H9 (cell line): ENCODE data around the gene ADGRG4. TPM values are rescaled to one million over a fixed set of nuclear protein-coding genes. Genes with fewer than 3 reads are reported as not detected.

Experiments used
- DNase-seq: peaks from one replicate; pipeline ENCODE4 v3.0.0-alpha.2; 2017
- H2AFZ ChIP-seq: one replicate; pipeline ENCODE4 v1.6.1; 2013; ENCODE audit warnings: mild to moderate bottlenecking, low read length, control low read depth, moderate library complexity
- H2AK5ac ChIP-seq: 2 replicates; pipeline ENCODE4 v1.6.1; 2013; ENCODE audit warnings: low read length, control low read depth, mixed read lengths; ENCODE audit not compliant: insufficient read length
- H2BK120ac ChIP-seq: one replicate; pipeline ENCODE4 v1.6.1; 2013; ENCODE audit warnings: low read depth, mild to moderate bottlenecking, low read length, control low read depth, inconsistent platforms; ENCODE audit not compliant: poor library complexity, severe bottlenecking
- H2BK12ac ChIP-seq: 2 replicates; pipeline ENCODE4 v1.6.1; 2013; ENCODE audit warnings: low read length, control low read depth, mixed read lengths, low read depth; ENCODE audit not compliant: insufficient read length
- H2BK15ac ChIP-seq: 2 replicates; pipeline ENCODE4 v1.6.1; 2013; ENCODE audit warnings: low read depth, low read length, control low read depth
- H2BK20ac ChIP-seq: one replicate; pipeline ENCODE4 v1.6.1; 2013; ENCODE audit warnings: low read depth, mild to moderate bottlenecking, low read length, control low read depth, inconsistent platforms; ENCODE audit not compliant: poor library complexity, severe bottlenecking
- H2BK5ac ChIP-seq: 2 replicates; pipeline ENCODE4 v1.6.1; 2013; ENCODE audit warnings: low read length, control low read depth, mixed read lengths; ENCODE audit not compliant: insufficient read length
- H3K14ac ChIP-seq: 2 replicates; pipeline ENCODE4 v1.6.1; 2013; ENCODE audit warnings: low read length, control low read depth; ENCODE audit not compliant: insufficient read depth
- H3K18ac ChIP-seq: 2 replicates; pipeline ENCODE4 v1.6.1; 2013; ENCODE audit warnings: low read depth, mild to moderate bottlenecking, mixed read lengths, low read length, control low read depth; ENCODE audit not compliant: insufficient read length
- H3K23ac ChIP-seq: 2 replicates; pipeline ENCODE4 v1.6.1; 2013; ENCODE audit warnings: low read length, control low read depth, mixed read lengths, low read depth; ENCODE audit not compliant: insufficient read length
- H3K23me2 ChIP-seq: 2 replicates; pipeline ENCODE4 v1.6.1; 2013; ENCODE audit warnings: low read depth, mild to moderate bottlenecking, mixed read lengths, low read length, control low read depth; ENCODE audit not compliant: insufficient read length, poor library complexity, severe bottlenecking
- H3K27ac ChIP-seq: 2 replicates; pipeline ENCODE4 v1.5.1; 2013; ENCODE audit warnings: low read length, control low read depth, mixed read lengths, low read depth; ENCODE audit not compliant: insufficient read length
- H3K27me3 ChIP-seq: 2 replicates; pipeline ENCODE4 v1.6.1; 2013; ENCODE audit warnings: low read length, control low read depth, inconsistent platforms; ENCODE audit not compliant: insufficient read depth
- H3K4ac ChIP-seq: 2 replicates; pipeline ENCODE4 v1.6.1; 2013; ENCODE audit warnings: low read depth, mild to moderate bottlenecking, control low read depth, inconsistent platforms, low read length, moderate library complexity
- H3K4me1 ChIP-seq: 2 replicates; pipeline ENCODE4 v1.6.1; 2013; ENCODE audit warnings: low read length, control low read depth, inconsistent platforms; ENCODE audit not compliant: insufficient read depth
- H3K4me2 ChIP-seq: 2 replicates; pipeline ENCODE4 v1.6.1; 2013; ENCODE audit warnings: low read length, control low read depth, mixed read lengths; ENCODE audit not compliant: insufficient read length, insufficient read depth
- H3K56ac ChIP-seq: 2 replicates; pipeline ENCODE4 v1.6.1; 2013; ENCODE audit warnings: low read depth, mild to moderate bottlenecking, mixed read lengths, low read length, control low read depth; ENCODE audit not compliant: insufficient read length
- H3K79me1 ChIP-seq: 2 replicates; pipeline ENCODE4 v1.6.1; 2013; ENCODE audit warnings: low read depth, mild to moderate bottlenecking, moderate library complexity, low read length, control low read depth, inconsistent platforms; ENCODE audit not compliant: insufficient read depth, poor library complexity, severe bottlenecking
- H3K79me2 ChIP-seq: 2 replicates; pipeline ENCODE4 v1.6.1; 2013; ENCODE audit warnings: low read length, control low read depth, inconsistent platforms; ENCODE audit not compliant: insufficient read depth
- H3K9ac ChIP-seq: 2 replicates; pipeline ENCODE4 v1.6.1; 2013; ENCODE audit warnings: low read length, control low read depth, mixed read lengths; ENCODE audit not compliant: insufficient read length; ENCODE audit errors: extremely low read depth
- H3K9me3 ChIP-seq: one replicate; pipeline ENCODE4 v1.6.1; 2013; ENCODE audit warnings: low read depth, low read length, inconsistent platforms; ENCODE audit not compliant: control insufficient read depth
- H3T11ph ChIP-seq: one replicate; pipeline ENCODE4 v1.6.1; 2013; ENCODE audit warnings: mild to moderate bottlenecking, low read length, control low read depth, inconsistent platforms
- H4K20me1 ChIP-seq: one replicate; pipeline ENCODE4 v1.6.1; 2013; ENCODE audit not compliant: control insufficient read depth, insufficient read length, insufficient read depth
- H4K5ac ChIP-seq: 2 replicates; pipeline ENCODE4 v1.6.1; 2013; ENCODE audit warnings: low read depth, mild to moderate bottlenecking, mixed read lengths, low read length, control low read depth; ENCODE audit not compliant: insufficient read length
- H4K8ac ChIP-seq: replicated peaks from 2 replicates; pipeline ENCODE4 v1.6.1; 2013; ENCODE audit warnings: low read length, control low read depth, mixed read lengths, low read depth; ENCODE audit not compliant: insufficient read length
- H4K91ac ChIP-seq: 2 replicates; pipeline ENCODE4 v1.6.1; 2013; ENCODE audit warnings: low read depth, mild to moderate bottlenecking, moderate library complexity, mixed read lengths, low read length, control low read depth; ENCODE audit not compliant: insufficient read length
- H3K27ac Mint-ChIP-seq, 3 experiments: 2 replicates in 2 of 3; 3 replicates in 1 of 3; pipeline ENCODE4 v1.8.0; 2020 to 2021; ENCODE audit warnings: mixed read lengths in 3 of 3, mild to moderate bottlenecking in 1 of 3, moderate library complexity in 1 of 3
- H3K27me3 Mint-ChIP-seq: 2 replicates; pipeline ENCODE4 v1.8.0; 2021; ENCODE audit warnings: low read depth, mild to moderate bottlenecking, moderate library complexity, mixed read lengths
- H3K36me3 Mint-ChIP-seq, 3 experiments: 2 replicates in 2 of 3; 3 replicates in 1 of 3; pipeline ENCODE4 v1.8.0; 2020 to 2021; ENCODE audit warnings: low read depth in 3 of 3, mixed read lengths in 3 of 3; ENCODE audit not compliant: insufficient read depth in 1 of 3
- H3K4me1 Mint-ChIP-seq, 2 experiments: 2 replicates each; pipeline ENCODE4 v1.8.0; 2020; ENCODE audit warnings: mixed read lengths in 2 of 2
- H3K4me3 Mint-ChIP-seq, 2 experiments: 2 replicates in 1 of 2; 3 replicates in 1 of 2; pipeline ENCODE4 v1.8.0; 2020 to 2021; ENCODE audit warnings: mild to moderate bottlenecking in 2 of 2, mixed read lengths in 2 of 2, moderate library complexity in 1 of 2
- H3K9me3 Mint-ChIP-seq, 2 experiments: 2 replicates in 1 of 2; 3 replicates in 1 of 2; pipeline ENCODE4 v1.8.0; 2020; ENCODE audit warnings: mild to moderate bottlenecking in 2 of 2, mixed read lengths in 2 of 2, moderate library complexity in 1 of 2
- WGBS: extraction: QIAGEN DNeasy Blood & Tissue Kit; methylation state at CpG from one replicate; pipeline ENCODE4 v1.1.7; 2013; ENCODE audit warnings: missing lambda C conversion rate, low lambda C conversion rate, mixed read lengths; ENCODE audit not compliant: insufficient read length; ENCODE audit errors: extremely low coverage; 5-methylcytosine and 5-hydroxymethylcytosine counted together
- total RNA-seq: library from RNA; stranded (reverse); gene quantifications from 2 replicates; pipeline ENCODE4 v1.2.1, GENCODE V29; 2021
- TF ChIP-seq, protein P1 (sequence below): fragments of 200-600 bp; sonication (generic); conservative IDR thresholded peaks from 3 replicates; pipeline ENCODE4 v1.8.0; 2021; ENCODE audit warnings: antibody characterized with exemption, mild to moderate bottlenecking

The ADGRG4 gene
- total RNA-seq, 1 experiment from 2014 or later, result not detected

DNA sequence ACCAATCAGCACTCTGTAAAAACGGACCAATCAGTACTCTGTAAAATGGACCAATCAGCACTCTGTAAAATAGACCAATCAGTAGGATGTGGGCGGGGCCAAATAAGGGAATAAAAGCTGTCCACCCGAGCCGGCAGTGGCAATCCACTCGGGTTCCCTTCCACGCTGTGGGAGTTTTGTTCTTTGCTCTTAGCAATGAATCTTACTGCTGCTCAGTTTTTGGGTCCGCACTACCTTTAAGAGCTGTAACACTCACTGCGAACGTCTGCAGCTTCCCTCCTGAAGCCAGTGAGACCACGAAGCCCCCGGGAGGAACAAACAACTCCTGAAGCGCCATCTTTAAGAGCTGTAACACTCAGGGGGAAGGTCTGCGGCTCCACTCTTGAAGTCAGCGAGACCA, 120.6 kb downstream of the ADGRG4 start:
- no peaks in the 10 kb centered on the region for H3K79me1 ChIP-seq
- no peak overlapping the region for H2AK5ac ChIP-seq
- TF ChIP-seq, protein P1, sequence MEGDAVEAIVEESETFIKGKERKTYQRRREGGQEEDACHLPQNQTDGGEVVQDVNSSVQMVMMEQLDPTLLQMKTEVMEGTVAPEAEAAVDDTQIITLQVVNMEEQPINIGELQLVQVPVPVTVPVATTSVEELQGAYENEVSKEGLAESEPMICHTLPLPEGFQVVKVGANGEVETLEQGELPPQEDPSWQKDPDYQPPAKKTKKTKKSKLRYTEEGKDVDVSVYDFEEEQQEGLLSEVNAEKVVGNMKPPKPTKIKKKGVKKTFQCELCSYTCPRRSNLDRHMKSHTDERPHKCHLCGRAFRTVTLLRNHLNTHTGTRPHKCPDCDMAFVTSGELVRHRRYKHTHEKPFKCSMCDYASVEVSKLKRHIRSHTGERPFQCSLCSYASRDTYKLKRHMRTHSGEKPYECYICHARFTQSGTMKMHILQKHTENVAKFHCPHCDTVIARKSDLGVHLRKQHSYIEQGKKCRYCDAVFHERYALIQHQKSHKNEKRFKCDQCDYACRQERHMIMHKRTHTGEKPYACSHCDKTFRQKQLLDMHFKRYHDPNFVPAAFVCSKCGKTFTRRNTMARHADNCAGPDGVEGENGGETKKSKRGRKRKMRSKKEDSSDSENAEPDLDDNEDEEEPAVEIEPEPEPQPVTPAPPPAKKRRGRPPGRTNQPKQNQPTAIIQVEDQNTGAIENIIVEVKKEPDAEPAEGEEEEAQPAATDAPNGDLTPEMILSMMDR, result no peak
- no peak for DNase-seq
- H3K4me1 ChIP-seq, result no peaks in the 10 kb centered on the region
- H3K27ac ChIP-seq, result no peak overlapping the region
- H3K27me3 Mint-ChIP-seq, result peaks cover 7% of the 10 kb centered on the region
- H3K4me1 Mint-ChIP-seq, result no peaks in the 10 kb centered on the region
- no peaks in the 10 kb centered on the region for H3K79me2 ChIP-seq
- H3T11ph ChIP-seq, result no peak overlapping the region
- H3K4me3 Mint-ChIP-seq, result no peak overlapping the region
- no peak overlapping the region for H2BK20ac ChIP-seq
- H4K20me1 ChIP-seq, result no peaks in the 10 kb centered on the region
- H3K27me3 ChIP-seq, result no peaks in the 10 kb centered on the region
- H4K91ac ChIP-seq, result no peak overlapping the region
- H3K9me3 ChIP-seq, result peaks cover 49% of the 10 kb centered on the region
- H2BK5ac ChIP-seq, result no peak overlapping the region
- peaks cover 66 to 67% of the 10 kb centered on the region in 2 experiments for H3K9me3 Mint-ChIP-seq
- no peak overlapping the region for H2BK120ac ChIP-seq
- no peaks in the 10 kb centered on the region for H3K23me2 ChIP-seq
- no peak overlapping the region for H2BK12ac ChIP-seq
- WGBS, result no CpG with 5 or more reads among the region's 14 CpGs
- H4K8ac ChIP-seq, result no peak overlapping the region
- H3K56ac ChIP-seq, result no peak overlapping the region
- H3K23ac ChIP-seq, result no peak overlapping the region
- no peak overlapping the region for H3K9ac ChIP-seq
- no peak overlapping the region for H2AFZ ChIP-seq
- H3K36me3 Mint-ChIP-seq, result no peaks in the 10 kb centered on the region; a peak in 2 of 7 replicates
- no peak overlapping the region for H2BK15ac ChIP-seq
- no peak overlapping the region for H3K14ac ChIP-seq
- H4K5ac ChIP-seq, result no peak overlapping the region
- H3K18ac ChIP-seq, result no peak overlapping the region
- H3K4me2 ChIP-seq, result no peak overlapping the region
- no peak overlapping the region for H3K4ac ChIP-seq
- H3K27ac Mint-ChIP-seq, result no peak overlapping the region
